GM18868 (cell line): Measurements from ENCODE around the gene CTTN.

Experiments used
- ATAC-seq: cut with Tn5 transposase; IDR thresholded peaks from one replicate; pipeline ENCODE4 v1.9.1; 2021; ENCODE audit warnings: mild to moderate bottlenecking, moderate library complexity; ENCODE audit not compliant: unreplicated experiment

CTTN gene

GRCh38 chr11:70428701-70429427 is 30.5 kb downstream of the CTTN start:
- no peak for ATAC-seq

GRCh38 chr11:70429428-70429705 is 31.0 kb downstream of the CTTN start:
- no peak for ATAC-seq

- no peak for ATAC-seq
Measured at GRCh38 chr11:70429724-70430521, 31.6 kb downstream of the CTTN start.

GRCh38 chr11:70430671-70431574 is 32.6 kb downstream of the CTTN start:
- no peak for ATAC-seq

- ATAC-seq = no peak
Measured at GRCh38 chr11:70431611-70432010, 33.3 kb downstream of the CTTN start.

- no peak for ATAC-seq
Measured at GRCh38 chr11:70432065-70432464, 33.7 kb downstream of the CTTN start.

GRCh38 chr11:70432580-70432979 is 34.3 kb downstream of the CTTN start:
- no peak for ATAC-seq

- ATAC-seq = no peak
Measured at GRCh38 chr11:70433038-70433437, 34.7 kb downstream of the CTTN start.

GRCh38 chr11:70433526-70433925 is 35.2 kb downstream of the CTTN start:
- no peak for ATAC-seq

GRCh38 chr11:70433966-70434812 is 35.9 kb downstream of the CTTN start:
- no peak for ATAC-seq

GRCh38 chr11:70434813-70435278 is 36.5 kb downstream of the CTTN start:
- ATAC-seq = no peak

- ATAC-seq = no peak
Measured at GRCh38 chr11:70435361-70435760, 37.0 kb downstream of the CTTN start.

- no peak for ATAC-seq
Measured at GRCh38 chr11:70435765-70436500, 37.6 kb downstream of the CTTN start.

- no peak for ATAC-seq
Measured at GRCh38 chr11:70436501-70436860, 38.2 kb downstream of the CTTN start.

GRCh38 chr11:70437111-70437784 is 38.9 kb downstream of the CTTN start:
- peak; percentile 75 for ATAC-seq

- ATAC-seq = no peak
Measured at GRCh38 chr11:70440206-70440605, 41.9 kb downstream of the CTTN start.

GRCh38 chr11:70443773-70444030 is 45.4 kb downstream of the CTTN start:
- ATAC-seq = no peak

GRCh38 chr11:70445091-70445490 is 46.8 kb downstream of the CTTN start:
- no peak for ATAC-seq

- no peak for ATAC-seq
Measured at GRCh38 chr11:70445605-70446004, 47.3 kb downstream of the CTTN start.
